Tibial nerve (tissue), 4 donors: ENCODE data around the gene MPZL3.

ENCODE experiments used
- CTCF ChIP-seq, 5 experiments: fragments of 200-600 bp in 3 of 5; fragments of 450-650 bp in 2 of 5; sonication (generic) in 3 of 5; IDR thresholded peaks; one replicate each; pipeline ENCODE4 v1.5.1; 2016 to 2019; ENCODE audit warnings: antibody characterized with exemption in 5 of 5, mild to moderate bottlenecking in 3 of 5, moderate library complexity in 2 of 5
- EP300 ChIP-seq, 2 donors: sonication (generic); formaldehyde crosslinking; IDR thresholded peaks; one replicate each; pipeline ENCODE4 v1.6.1; 2017; ENCODE audit warnings: antibody characterized with exemption in 2 of 2, mild to moderate bottlenecking in 1 of 2
- POLR2A ChIP-seq, 2 donors: fragments of 450-650 bp; IDR thresholded peaks; one replicate each; pipeline ENCODE4 v1.6.1; 2017; ENCODE audit warnings: antibody characterized with exemption in 2 of 2, mild to moderate bottlenecking in 2 of 2, moderate library complexity in 2 of 2

- TF ChIP-seq EP300 (IDR thresholded peaks at IDR 0.05) (peak in 1 of 2 donors; percentile 53), CTCF (IDR thresholded peaks at IDR 0.05) (no peak), POLR2A (IDR thresholded peaks at IDR 0.05) (no peak)
Measured at GRCh38 chr11:118206391-118207031, 45.7 kb downstream of the MPZL3 start.
